T-cell (primary cell): Measurements from ENCODE around the gene GARIN5B. TPM values are rescaled to one million over a fixed set of nuclear protein-coding genes. Genes with fewer than 3 reads are reported as not detected.

Experiments used
- ATAC-seq, 4 experiments: fragments of 200-7000 bp in 3 of 4; fragments of 150-1000 bp in 1 of 4; cut with Tn5 transposase; replicated peaks in 1 of 4; 1 replicate in 3 of 4; 2 replicates in 1 of 4; pipeline ENCODE4 v1.10.0; 2021; ENCODE audit warnings: moderate library complexity in 3 of 4, mild to moderate bottlenecking in 2 of 4, moderate number of reproducible peaks in 1 of 4
- CTCF ChIA-PET, 2 donors: fragments of 300-600 bp; sonication (Branson Sonifier 250); formaldehyde crosslinking; loops; one replicate each; lab custom pipeline; 2022; ENCODE audit warnings: antibody characterized with exemption in 2 of 2; lab: Charles Lee
- POLR2A ChIA-PET, 2 donors: fragments of 300-600 bp; sonication (Branson Sonifier 250); formaldehyde crosslinking; loops; one replicate each; lab custom pipeline; 2022; ENCODE audit warnings: antibody characterized with exemption in 2 of 2; lab: Charles Lee
- DNase-seq, 35 experiments: peaks; one replicate each; pipeline versions ENCODE4 v3.0.0 to v3.0.0-alpha.2; 2013 to 2023
- H3K27ac ChIP-seq: one replicate; pipeline ENCODE4 v1.5.1; 2013; ENCODE audit warnings: low read length
- H3K27me3 ChIP-seq, 2 experiments: replicated peaks in 1 of 2; 1 replicate in 1 of 2; 2 replicates in 1 of 2; pipeline versions ENCODE4 v1.6.1 to v1.7.0; 2013; ENCODE audit warnings: low read length in 1 of 2, mixed read lengths in 1 of 2; ENCODE audit not compliant: control insufficient read depth in 2 of 2, insufficient read depth in 2 of 2; ENCODE audit errors: extremely low read depth in 1 of 2
- H3K36me3 ChIP-seq, 2 donors: 1 replicate in 1 of 2; 2 replicates in 1 of 2; pipeline versions ENCODE4 v1.6.1 to v1.7.0; 2013; ENCODE audit warnings: low read length in 1 of 2; ENCODE audit not compliant: control insufficient read depth in 2 of 2, insufficient read depth in 1 of 2; ENCODE audit errors: extremely low read depth in 1 of 2
- H3K4me1 ChIP-seq, 2 experiments: 1 replicate in 1 of 2; 2 replicates in 1 of 2; pipeline versions ENCODE4 v1.6.1 to v1.7.0; 2013; ENCODE audit warnings: low read length in 2 of 2, mixed read lengths in 1 of 2; ENCODE audit not compliant: insufficient read depth in 2 of 2, control insufficient read depth in 1 of 2; ENCODE audit errors: extremely low read depth in 1 of 2
- H3K4me3 ChIP-seq, 2 donors: 1 replicate in 1 of 2; 2 replicates in 1 of 2; pipeline versions ENCODE4 v1.5.1 to v1.7.0; 2013; ENCODE audit warnings: mild to moderate bottlenecking in 2 of 2, low read length in 1 of 2, moderate library complexity in 1 of 2; ENCODE audit not compliant: control insufficient read depth in 1 of 2; ENCODE audit errors: extremely low read depth in 1 of 2
- H3K9me3 ChIP-seq: 2 replicates; pipeline ENCODE4 v1.7.0; 2013
- H3K27ac Mint-ChIP-seq, 2 donors: one replicate each; pipeline ENCODE4 v1.8.0; 2020 to 2021; ENCODE audit warnings: mild to moderate bottlenecking in 2 of 2, mixed read lengths in 2 of 2
- H3K27me3 Mint-ChIP-seq, 2 donors: one replicate each; pipeline ENCODE4 v1.8.0; 2021 to 2022; ENCODE audit warnings: mixed read lengths in 2 of 2
- H3K36me3 Mint-ChIP-seq: one replicate; pipeline ENCODE4 v1.8.0; 2021; ENCODE audit warnings: mixed read lengths
- H3K4me1 Mint-ChIP-seq, 3 donors: one replicate each; pipeline ENCODE4 v1.8.0; 2020 to 2022; ENCODE audit warnings: mixed read lengths in 3 of 3, mild to moderate bottlenecking in 1 of 3
- H3K4me3 Mint-ChIP-seq, 3 donors: one replicate each; pipeline ENCODE4 v1.8.0; 2020 to 2022; ENCODE audit warnings: mild to moderate bottlenecking in 3 of 3, mixed read lengths in 3 of 3, moderate library complexity in 3 of 3
- H3K9me3 Mint-ChIP-seq, 3 donors: one replicate each; pipeline ENCODE4 v1.8.0; 2020 to 2022; ENCODE audit warnings: mixed read lengths in 3 of 3
- WGBS: methylation state at CpG from one replicate; pipeline ENCODE4 v1.1.5; 2013; ENCODE audit warnings: missing lambda C conversion rate; ENCODE audit not compliant: insufficient coverage; 5-methylcytosine and 5-hydroxymethylcytosine counted together
- total RNA-seq, 35 experiments: library from RNA in 6 of 35; stranded (reverse) in 6 of 35; fragments of 120-200 nt in 1 of 35; gene quantifications; one replicate each; pipeline versions ENCODE4 v1.2.1 to v1.2.4 and lab custom pipeline; 2013 to 2026

The GARIN5B gene
- total RNA-seq, 5 donors from 2014 or later (not counting 1 experiment from before 2014, with no cell fraction given), result not detected

- H3K4me1 ChIP-seq, result peaks cover 0 to 11% of the 10 kb centered on the region in 2 experiments
- no peak overlapping the region for H3K27ac ChIP-seq
- ChIA-PET POLR2A (no interaction called here), CTCF (interaction anchor here in 1 of 2 donors (0.7 kb wide), 1 partner anchor 147 kb away, joined by 3 read pairs; no protein-coding TSS in a partner anchor)
- WGBS, result no CpG with 5 or more reads among the region's 3 CpGs
- H3K36me3 ChIP-seq, result no peaks in the 10 kb centered on the region
- Mint-ChIP-seq H3K4me1 (peaks cover 4 to 9% (median 6%) of the 10 kb centered on the region in 3 donors), H3K36me3 (no peaks in the 10 kb centered on the region), H3K4me3 (no peak overlapping the region), H3K27ac (no peak overlapping the region), H3K9me3 (no peaks in the 10 kb centered on the region), H3K27me3 (no peaks in the 10 kb centered on the region)
- ATAC-seq (no peak), DNase-seq (no peak)
- H3K27me3 ChIP-seq, result no peaks in the 10 kb centered on the region
- H3K9me3 ChIP-seq, result no peaks in the 10 kb centered on the region
- H3K4me3 ChIP-seq, result no peak overlapping the region
Observed at GRCh38 chr19:55306712-55307111, 56.3 kb downstream of the GARIN5B start.

DNA sequence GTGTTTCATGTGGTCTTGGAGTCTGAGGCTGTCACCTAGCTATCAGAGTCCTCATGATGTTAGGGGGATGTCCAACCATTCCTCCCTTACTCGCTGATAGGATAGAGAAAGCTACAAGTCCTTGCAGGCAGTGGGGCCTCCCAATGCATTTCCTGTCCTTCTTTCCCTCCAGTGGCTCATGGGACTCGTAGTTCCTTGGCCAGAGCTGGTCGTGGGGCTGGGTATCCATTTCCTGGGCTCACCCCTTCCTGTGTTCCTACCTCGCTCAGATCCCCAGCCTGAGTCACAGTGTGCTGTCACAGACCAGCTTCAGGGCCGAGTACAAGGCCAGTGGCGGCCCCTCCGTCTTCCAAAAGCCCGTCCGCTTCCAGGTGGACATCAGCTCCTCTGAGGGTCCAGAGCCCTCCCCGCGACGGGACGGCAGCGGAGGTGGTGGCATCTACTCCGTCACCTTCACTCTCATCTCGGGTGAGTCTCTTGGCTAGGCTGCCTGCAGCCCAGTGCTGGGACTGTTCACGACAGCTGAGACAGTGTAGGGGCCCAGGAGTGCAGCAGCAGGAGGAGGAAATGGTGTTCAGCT, 57.0 kb downstream of the GARIN5B start:
- Mint-ChIP-seq H3K27me3 (no peaks in the 10 kb centered on the region), H3K36me3 (no peaks in the 10 kb centered on the region), H3K4me3 (no peak overlapping the region), H3K4me1 (peaks cover 10 to 13% (median 11%) of the 10 kb centered on the region in 3 donors), H3K9me3 (no peaks in the 10 kb centered on the region), H3K27ac (no peak overlapping the region)
- no peaks in the 10 kb centered on the region for H3K9me3 ChIP-seq
- H3K4me3 ChIP-seq, result no peak overlapping the region
- 84% methylated on average over 11 of the region's 17 CpGs for WGBS
- H3K4me1 ChIP-seq, result peaks cover 0 to 17% of the 10 kb centered on the region in 2 experiments
- H3K36me3 ChIP-seq, result no peaks in the 10 kb centered on the region
- no peak overlapping the region for H3K27ac ChIP-seq
- DNase-seq (no peak), ATAC-seq (no peak)
- CTCF ChIA-PET, result no interaction called here
- POLR2A ChIA-PET, result no interaction called here
- H3K27me3 ChIP-seq, result peaks cover 0 to 6% of the 10 kb centered on the region in 2 experiments

GRCh38 chr19:55305491-55305890, 57.6 kb downstream of the GARIN5B start:
- Histone ChIP-seq H3K4me1 (peaks cover 0 to 17% of the 10 kb centered on the region in 2 experiments), H3K9me3 (no peaks in the 10 kb centered on the region), H3K36me3 (no peaks in the 10 kb centered on the region), H3K27ac (no peak overlapping the region), H3K27me3 (peaks cover 0 to 10% of the 10 kb centered on the region in 2 experiments), H3K4me3 (no peak overlapping the region)
- DNase-seq (peak; percentile 18 to 71 (median 49)), ATAC-seq (peak; percentile 51 to 78 (median 61))
- ChIA-PET POLR2A (no interaction called here), CTCF (no interaction called here)
- Mint-ChIP-seq H3K27me3 (no peaks in the 10 kb centered on the region), H3K36me3 (no peaks in the 10 kb centered on the region), H3K27ac (no peak overlapping the region), H3K4me1 (peaks cover 11 to 13% (median 11%) of the 10 kb centered on the region in 3 donors), H3K9me3 (no peaks in the 10 kb centered on the region), H3K4me3 (no peak overlapping the region)
- 73% methylated on average over 6 of the region's 9 CpGs for WGBS

GRCh38 chr19:55304980-55305379, 58.1 kb downstream of the GARIN5B start:
- Mint-ChIP-seq H3K4me3 (no peak overlapping the region), H3K27me3 (no peaks in the 10 kb centered on the region), H3K9me3 (no peaks in the 10 kb centered on the region), H3K36me3 (no peaks in the 10 kb centered on the region), H3K27ac (no peak overlapping the region), H3K4me1 (peaks cover 11 to 13% (median 11%) of the 10 kb centered on the region in 3 donors)
- POLR2A ChIA-PET, result no interaction called here
- ATAC-seq (no peak), DNase-seq (no peak)
- H3K36me3 ChIP-seq, result no peaks in the 10 kb centered on the region
- WGBS, result 81% methylated on average over 9 of the region's 14 CpGs
- peaks cover 0 to 13% of the 10 kb centered on the region in 2 experiments for H3K27me3 ChIP-seq
- H3K4me1 ChIP-seq, result peaks cover 0 to 17% of the 10 kb centered on the region in 2 experiments
- CTCF ChIA-PET, result no interaction called here
- H3K4me3 ChIP-seq, result no peak overlapping the region
- no peaks in the 10 kb centered on the region for H3K9me3 ChIP-seq
- H3K27ac ChIP-seq, result no peak overlapping the region

Other genes with a start within 250 kb of the GARIN5B start
- 100 to 1,000 TPM; 129 to 197 (median 173) TPM for gene PPP1R12C, start 245.6 kb downstream of the GARIN5B start, total RNA-seq
- gene TNNT1, start 214.1 kb downstream of the GARIN5B start, total RNA-seq, result under 1 TPM in 2 of 5 donors, not detected in 3; 0.36 to 0.76 TPM
- gene TNNI3, start 205.5 kb downstream of the GARIN5B start, total RNA-seq, result not detected
- gene DNAAF3, start 196.6 kb downstream of the GARIN5B start, total RNA-seq, result not detected
- 1 to 10 TPM in 2 of 5 donors, not detected in 3; 2.7 to 2.9 TPM for gene SYT5, start 183.0 kb downstream of the GARIN5B start, total RNA-seq
- gene PTPRH, start 153.8 kb downstream of the GARIN5B start, total RNA-seq, result 1 to 10 TPM in 1 of 5 donors, under 1 TPM in 2, not detected in 2; 0.16 to 1.1 (median 0.51) TPM
- gene TMEM86B, start 134.5 kb downstream of the GARIN5B start, total RNA-seq, result 10 to 100 TPM; 10.6 to 22.4 (median 18.2) TPM
- 100 to 1,000 TPM; 173 to 208 (median 194) TPM for gene PPP6R1, start 104.2 kb downstream of the GARIN5B start, total RNA-seq
- gene HSPBP1, start 83.2 kb downstream of the GARIN5B start, total RNA-seq, result 10 to 100 TPM; 16.8 to 27.6 (median 24.7) TPM
- gene BRSK1, start 79.3 kb downstream of the GARIN5B start, total RNA-seq, result 1 to 10 TPM; 2.9 to 5.8 (median 3.9) TPM
- gene TMEM150B, start 37.9 kb downstream of the GARIN5B start, total RNA-seq, result under 1 TPM in 1 of 5 donors, not detected in 4; 0.47 TPM
- gene KMT5C, start 23.4 kb downstream of the GARIN5B start, total RNA-seq, result 10 to 100 TPM; 24.4 to 71.8 (median 30.7) TPM
- gene COX6B2, start 8.5 kb downstream of the GARIN5B start, total RNA-seq, result under 1 TPM in 2 of 5 donors, not detected in 3; 0.12 to 0.51 TPM
- gene IL11, start 7.2 kb upstream of the GARIN5B start, total RNA-seq, result under 1 TPM in 2 of 5 donors, not detected in 3; 0.53 to 0.96 TPM
- gene TMEM190, start 13.6 kb upstream of the GARIN5B start, total RNA-seq, result not detected
- 10 to 100 TPM; 10.8 to 23.2 (median 20.0) TPM for gene TMEM238, start 21.0 kb upstream of the GARIN5B start, total RNA-seq
- gene RPL28, start 22.7 kb upstream of the GARIN5B start, total RNA-seq, result 1,000 to 10,000 TPM; 3,465 to 4,436 (median 4,286) TPM
- 10 to 100 TPM; 27.5 to 75.2 (median 35.1) TPM for gene UBE2S, start 44.5 kb upstream of the GARIN5B start, total RNA-seq
- not detected for gene SHISA7, start 80.0 kb upstream of the GARIN5B start, total RNA-seq
- 10 to 100 TPM in 3 of 5 donors, 1 to 10 TPM in 2; 6.8 to 18.9 (median 14.7) TPM for gene ISOC2, start 98.4 kb upstream of the GARIN5B start, total RNA-seq
- gene C19orf85, start 101.5 kb upstream of the GARIN5B start, total RNA-seq, result not detected
- 10 to 100 TPM; 14.2 to 24.1 (median 16.2) TPM for gene ZNF628, start 113.4 kb upstream of the GARIN5B start, total RNA-seq
- gene NAT14, start 121.9 kb upstream of the GARIN5B start, total RNA-seq, result 10 to 100 TPM in 1 of 5 donors, 1 to 10 TPM in 4; 6.3 to 10.4 (median 8.1) TPM
- gene SSC5D, start 125.2 kb upstream of the GARIN5B start, total RNA-seq, result 1 to 10 TPM in 2 of 5 donors, under 1 TPM in 3; 0.38 to 1.3 (median 0.66) TPM
- gene SBK2, start 173.9 kb upstream of the GARIN5B start, total RNA-seq, result not detected
- not detected for gene SBK3, start 182.3 kb upstream of the GARIN5B start, total RNA-seq
- 10 to 100 TPM in 3 of 5 donors, 1 to 10 TPM in 2; 5.4 to 13.3 (median 10.0) TPM for gene ZNF579, start 217.6 kb upstream of the GARIN5B start, total RNA-seq
- 10 to 100 TPM in 4 of 5 donors, 1 to 10 TPM in 1; 9.8 to 27.7 (median 19.0) TPM for gene FIZ1, start 236.3 kb upstream of the GARIN5B start, total RNA-seq
- 10 to 100 TPM; 14.9 to 42.2 (median 33.4) TPM for gene ZNF524, start 237.0 kb upstream of the GARIN5B start, total RNA-seq
- gene ZNF865, start 242.4 kb upstream of the GARIN5B start, total RNA-seq, result 10 to 100 TPM; 16.3 to 29.4 (median 27.3) TPM